ENCODE measurements around the gene SSTR3. TPM values are rescaled to one million over a fixed set of nuclear protein-coding genes. Genes with fewer than 3 reads are reported as not detected.

Gene SSTR3
- total and polyA plus RNA-seq, 9 of the 15 experiments (the other 6 are each of a cell fraction or from before 2014, with no cell fraction given): 0.03 TPM; not detected in 8

GRCh38 chr22:37211075-37211865, 1.0 kb downstream of the SSTR3 start:
- H3K9ac ChIP-seq (ENCODE audit: insufficient read depth in 1 of 2, low read depth in 2 of 2, low read length in 2 of 2): peak overlapping the region in 1 of 2 experiments; percentile 36; a peak in 2 of 4 replicates
- 34% methylated on average over 16 of the region's 24 CpGs for WGBS (ENCODE audit: insufficient coverage, low coverage, missing lambda C conversion rate)
- in situ Hi-C loops (cut with MboI): no loop called here
- H3K4me1 ChIP-seq (replicated peaks in 1 of 2; ENCODE audit: control insufficient read depth in 2 of 2, insufficient read depth in 2 of 2, low read length in 2 of 2): peaks cover 0 to 27% of the 10 kb centered on the region in 2 experiments; a peak in 3 of 5 replicates
- no peak overlapping the region for H2AFZ ChIP-seq (ENCODE audit: low read depth, low read length)
- no peak for ATAC-seq
- no peak overlapping the region for H3K4me3 ChIP-seq
- POLR2A ChIA-PET: interaction anchor here (0.5 to 1.0 kb wide), 2 partner anchors 12 to 279 kb away, joined by 3 read pairs; no protein-coding TSS in a partner anchor
- no peak for TF ChIP-seq ZNF444 (CRISPR knock-in tag; IDR thresholded peaks at IDR 0.05)
- TF ChIP-seq ZNF3 (CRISPR knock-in tag; IDR thresholded peaks at IDR 0.05): no peak
- TF ChIP-seq TFE3 (CRISPR knock-in tag; IDR thresholded peaks at IDR 0.05): no peak
- TF ChIP-seq HES1 (IDR thresholded peaks at IDR 0.05; ENCODE audit: low read depth): no peak
- no peak for TF ChIP-seq ZNF121 (CRISPR knock-in tag; conservative IDR thresholded peaks at IDR 0.05)
- no peak for TF ChIP-seq HIVEP1 (CRISPR knock-in tag; IDR thresholded peaks at IDR 0.05)
- TF ChIP-seq SFPQ (IDR thresholded peaks at IDR 0.05; ENCODE audit: low read depth, low read length): no peak
- H3K9me1 ChIP-seq (ENCODE audit: control insufficient read depth, insufficient read depth, low read length): no peaks in the 10 kb centered on the region
- H3K27ac ChIP-seq (ENCODE audit: extremely low read depth, low read depth, low read length): no peak overlapping the region
- H3K36me3 ChIP-seq (ENCODE audit: control insufficient read depth, insufficient read depth, low read length): no peaks in the 10 kb centered on the region
- H4K20me1 ChIP-seq (replicated peaks; ENCODE audit: control insufficient read depth, insufficient read depth, low read length): no peaks in the 10 kb centered on the region
- no peaks in the 10 kb centered on the region for H3K79me2 ChIP-seq (ENCODE audit: control insufficient read depth, insufficient read depth, low read length)
- no peak overlapping the region for H3K4me2 ChIP-seq (ENCODE audit: insufficient read depth, low read length)
- no peaks in the 10 kb centered on the region for H3K9me3 ChIP-seq (replicated peaks; ENCODE audit: control insufficient read depth, insufficient read depth, low read depth, low read length)
- BruUV-seq (replicated peaks): no TSS peak
- DNase-seq (ENCODE audit: extremely low read depth in 1 of 4, low spot score in 3 of 4): no peak
- peaks cover 0 to 15% of the 10 kb centered on the region in 2 experiments; a peak in 2 of 5 replicates for H3K27me3 ChIP-seq (ENCODE audit: control insufficient read depth in 2 of 2, insufficient read depth in 2 of 2, low read length in 2 of 2)
- CTCF ChIA-PET (ENCODE audit: low intra/inter-chr PET ratio): no interaction called here
- intact Hi-C loops (cut with micrococcal nuclease): no loop called here
- no peak for FAIRE-seq

All from K562 (cell line).